AG09309 (cell line): ENCODE results near the gene CAV1.

ENCODE experiments used
- DNase-seq: peaks from one replicate; pipeline ENCODE4 v3.0.0-alpha.2; 2010; ENCODE audit warnings: low read depth
- H3K4me3 ChIP-seq: 2 replicates; pipeline ENCODE4 v1.5.1; 2011; ENCODE audit warnings: mild to moderate bottlenecking, low read depth, low read length, moderate library complexity; ENCODE audit not compliant: control insufficient read depth
- CTCF ChIP-seq: IDR thresholded peaks from 2 replicates; pipeline ENCODE4 v1.5.1; 2011; ENCODE audit warnings: mild to moderate bottlenecking, low read depth, low read length, inconsistent platforms; ENCODE audit not compliant: insufficient read depth, control insufficient read depth; ENCODE audit errors: missing control alignments

Gene CAV1

GRCh38 chr7:116491887-116492653 lies 32.8 kb upstream of the CAV1 start:
- DNase-seq, result no peak
- H3K4me3 ChIP-seq, result no peak overlapping the region
- TF ChIP-seq CTCF, result no peak

- no peak for DNase-seq
- TF ChIP-seq CTCF, result no peak
- H3K4me3 ChIP-seq, result no peak overlapping the region
These were observed 32.2 kb upstream of the CAV1 start for GRCh38 chr7:116492654-116493109.

GRCh38 chr7:116493449-116493848 lies 31.4 kb upstream of the CAV1 start:
- TF ChIP-seq CTCF, result no peak
- DNase-seq, result no peak
- H3K4me3 ChIP-seq, result no peak overlapping the region

GRCh38 chr7:116494472-116494871 lies 30.4 kb upstream of the CAV1 start:
- no peak overlapping the region for H3K4me3 ChIP-seq
- DNase-seq, result no peak
- TF ChIP-seq CTCF, result no peak

GRCh38 chr7:116495736-116496135 lies 29.1 kb upstream of the CAV1 start:
- TF ChIP-seq CTCF, result no peak
- no peak overlapping the region for H3K4me3 ChIP-seq
- no peak for DNase-seq

- H3K4me3 ChIP-seq, result no peak overlapping the region
- no peak for TF ChIP-seq CTCF
- DNase-seq, result no peak
These were observed 28.2 kb upstream of the CAV1 start for GRCh38 chr7:116496653-116497052.
